ENCODE data around the gene NOM1.

Gene NOM1

GRCh38 chr7:157003756-157004520, 54.4 kb downstream of the NOM1 start:
- no peak for TF ChIP-seq CTCF (IDR thresholded peaks at IDR 0.05; ENCODE audit: low read length, missing control alignments)
- H3K4me3 ChIP-seq (replicated peaks; ENCODE audit: low read depth, low read length) = no peak overlapping the region
- DNase-seq (ENCODE audit: low read depth) = peak; percentile 42

GRCh38 chr7:157004521-157005455, 55.3 kb downstream of the NOM1 start:
- H3K4me3 ChIP-seq (replicated peaks; ENCODE audit: low read depth, low read length) = no peak overlapping the region
- no peak for DNase-seq (ENCODE audit: low read depth)
- no peak for TF ChIP-seq CTCF (IDR thresholded peaks at IDR 0.05; ENCODE audit: low read length, missing control alignments)

- DNase-seq (ENCODE audit: low read depth) = no peak
- no peak for TF ChIP-seq CTCF (IDR thresholded peaks at IDR 0.05; ENCODE audit: low read length, missing control alignments)
- H3K4me3 ChIP-seq (replicated peaks; ENCODE audit: low read depth, low read length) = no peak overlapping the region
Observed at GRCh38 chr7:157005456-157006204, 56.1 kb downstream of the NOM1 start.

GRCh38 chr7:157006205-157006747, 56.8 kb downstream of the NOM1 start:
- no peak for DNase-seq (ENCODE audit: low read depth)
- no peak for TF ChIP-seq CTCF (IDR thresholded peaks at IDR 0.05; ENCODE audit: low read length, missing control alignments)
- no peak overlapping the region for H3K4me3 ChIP-seq (replicated peaks; ENCODE audit: low read depth, low read length)

GRCh38 chr7:157006829-157007469, 57.4 kb downstream of the NOM1 start:
- no peak for TF ChIP-seq CTCF (IDR thresholded peaks at IDR 0.05; ENCODE audit: low read length, missing control alignments)
- no peak for DNase-seq (ENCODE audit: low read depth)
- no peak overlapping the region for H3K4me3 ChIP-seq (replicated peaks; ENCODE audit: low read depth, low read length)

GRCh38 chr7:157007470-157008066, 58.1 kb downstream of the NOM1 start:
- DNase-seq (ENCODE audit: low read depth) = no peak
- H3K4me3 ChIP-seq (replicated peaks; ENCODE audit: low read depth, low read length) = no peak overlapping the region
- TF ChIP-seq CTCF (IDR thresholded peaks at IDR 0.05; ENCODE audit: low read length, missing control alignments) = no peak

Data from fibroblast of pulmonary artery (primary cell).